ENCODE measurements around the gene MUL1.
A peak's percentile ranks its signal among the peaks of the same experiment; 100 is the strongest.
"Not testable (repeated sequence)": the region's sequence is repeated elsewhere in the genome, so short reads cannot be mapped to it uniquely, and the experiment has no call there.

The MUL1 gene

GRCh38 chr1:20507564-20508410 lies at the start of gene MUL1:
Gene MUL1 (minus strand): TSS chr1:20508151. CDS start chr1:20508024, 127 bp downstream.
- DNase-seq: peak; percentile 92 to 93

GRCh38 chr1:20555758-20556120 lies 47.8 kb upstream of the MUL1 start:
- no peak for DNase-seq

- DNase-seq: no peak
Observed at GRCh38 chr1:20555025-20555757, 47.2 kb upstream of the MUL1 start.

- DNase-seq: no peak
Observed at GRCh38 chr1:20552728-20553445, 44.9 kb upstream of the MUL1 start.

GRCh38 chr1:20551945-20552727 lies 44.2 kb upstream of the MUL1 start, which contains the start of gene FAM43B:
Gene FAM43B (plus strand): TSS chr1:20552573. CDS start chr1:20552974, 401 bp downstream.
- DNase-seq: no peak

- no peak for DNase-seq
Observed at GRCh38 chr1:20551161-20551560, 43.2 kb upstream of the MUL1 start.

GRCh38 chr1:20546637-20547036 lies 38.7 kb upstream of the MUL1 start:
- no peak for DNase-seq

GRCh38 chr1:20540281-20540680 lies 32.3 kb upstream of the MUL1 start:
- no peak for DNase-seq

- DNase-seq: no peak
Observed at GRCh38 chr1:20538760-20539551, 31.0 kb upstream of the MUL1 start.

GRCh38 chr1:20538227-20538626 lies 30.3 kb upstream of the MUL1 start:
- no peak for DNase-seq

GRCh38 chr1:20534659-20535417 lies 26.9 kb upstream of the MUL1 start:
- DNase-seq: no peak

- DNase-seq: no peak
Observed at GRCh38 chr1:20533635-20534034, 25.7 kb upstream of the MUL1 start.

- DNase-seq: no peak
Observed at GRCh38 chr1:20530901-20531300, 22.9 kb upstream of the MUL1 start.

GRCh38 chr1:20530306-20530705 lies 22.4 kb upstream of the MUL1 start:
- no peak for DNase-seq

- DNase-seq: no peak
Observed at GRCh38 chr1:20528221-20528620, 20.3 kb upstream of the MUL1 start.

- DNase-seq: no peak
Observed at GRCh38 chr1:20526267-20526666, 18.3 kb upstream of the MUL1 start.

GRCh38 chr1:20521960-20522861 lies 14.3 kb upstream of the MUL1 start:
- DNase-seq: peak; percentile 52 to 72

GRCh38 chr1:20519609-20520262 lies 11.8 kb upstream of the MUL1 start:
- not testable (repeated sequence) for DNase-seq
